ENCODE data around the gene NHEJ1. TPM values are rescaled to one million over a fixed set of nuclear protein-coding genes. Genes with fewer than 3 reads are reported as not detected.
A peak's percentile ranks its signal among the peaks of the same experiment; 100 is the strongest.

NHEJ1 gene
- total and polyA plus RNA-seq, 8 donors = 3.9 to 8.7 (median 6.6) TPM

DNA sequence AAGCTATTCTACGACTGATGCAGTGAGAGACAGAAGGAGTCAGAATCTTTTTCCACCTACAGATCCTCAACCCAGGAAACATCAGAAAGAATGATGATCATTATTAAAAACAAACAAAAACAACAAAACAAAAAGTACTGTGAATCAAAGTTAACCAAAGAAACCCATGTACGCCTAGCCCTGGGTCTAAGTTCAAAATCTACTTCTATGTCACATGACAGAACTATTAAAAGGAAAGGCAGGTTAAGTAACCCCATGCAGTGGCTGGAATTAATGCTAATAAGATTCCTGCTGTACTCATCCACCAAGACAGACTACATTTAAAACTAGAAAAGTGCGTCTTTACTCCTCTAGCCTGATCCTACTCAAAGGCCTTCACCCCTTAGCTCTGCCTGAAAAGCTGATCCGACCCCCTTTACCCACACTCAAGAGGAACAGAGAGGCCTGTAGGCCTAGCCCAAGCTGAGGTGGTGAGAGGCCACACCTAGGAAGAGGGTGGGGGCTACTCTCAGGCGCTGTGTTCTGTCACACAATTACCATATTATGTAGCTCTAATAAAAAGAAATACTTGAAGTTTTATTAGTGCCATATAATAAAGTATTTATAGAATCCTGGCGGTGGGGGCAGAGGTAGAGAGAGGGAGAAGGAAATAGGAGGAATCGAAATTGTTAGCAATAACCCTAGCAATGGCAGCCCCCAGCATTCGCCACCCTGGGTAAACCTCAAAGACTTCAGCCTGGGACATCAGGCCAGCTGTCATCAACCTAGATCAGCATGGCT, 37.1 kb downstream of the NHEJ1 start:
- peaks cover 12 to 59% (median 30%) of the 10 kb centered on the region in 3 donors for H3K4me1 ChIP-seq
- H3K9me3 ChIP-seq = no peaks in the 10 kb centered on the region
- intact Hi-C loops (cut with DNase I) = no loop called here
- no peak for FAIRE-seq
- H3K27me3 ChIP-seq = no peaks in the 10 kb centered on the region
- TF ChIP-seq, protein P1, sequence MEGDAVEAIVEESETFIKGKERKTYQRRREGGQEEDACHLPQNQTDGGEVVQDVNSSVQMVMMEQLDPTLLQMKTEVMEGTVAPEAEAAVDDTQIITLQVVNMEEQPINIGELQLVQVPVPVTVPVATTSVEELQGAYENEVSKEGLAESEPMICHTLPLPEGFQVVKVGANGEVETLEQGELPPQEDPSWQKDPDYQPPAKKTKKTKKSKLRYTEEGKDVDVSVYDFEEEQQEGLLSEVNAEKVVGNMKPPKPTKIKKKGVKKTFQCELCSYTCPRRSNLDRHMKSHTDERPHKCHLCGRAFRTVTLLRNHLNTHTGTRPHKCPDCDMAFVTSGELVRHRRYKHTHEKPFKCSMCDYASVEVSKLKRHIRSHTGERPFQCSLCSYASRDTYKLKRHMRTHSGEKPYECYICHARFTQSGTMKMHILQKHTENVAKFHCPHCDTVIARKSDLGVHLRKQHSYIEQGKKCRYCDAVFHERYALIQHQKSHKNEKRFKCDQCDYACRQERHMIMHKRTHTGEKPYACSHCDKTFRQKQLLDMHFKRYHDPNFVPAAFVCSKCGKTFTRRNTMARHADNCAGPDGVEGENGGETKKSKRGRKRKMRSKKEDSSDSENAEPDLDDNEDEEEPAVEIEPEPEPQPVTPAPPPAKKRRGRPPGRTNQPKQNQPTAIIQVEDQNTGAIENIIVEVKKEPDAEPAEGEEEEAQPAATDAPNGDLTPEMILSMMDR (IDR thresholded peaks at IDR 0.05) = no peak
- WGBS, 2 donors = 91 to 92% methylated on average over 8 of the region's 8 CpGs
- DNase-seq = no peak
- H3K27ac ChIP-seq = peak overlapping the region in 1 of 4 donors; percentile 78
- H3K36me3 ChIP-seq = no peaks in the 10 kb centered on the region
- H3K4me3 ChIP-seq = no peak overlapping the region
- ATAC-seq = no peak

DNA sequence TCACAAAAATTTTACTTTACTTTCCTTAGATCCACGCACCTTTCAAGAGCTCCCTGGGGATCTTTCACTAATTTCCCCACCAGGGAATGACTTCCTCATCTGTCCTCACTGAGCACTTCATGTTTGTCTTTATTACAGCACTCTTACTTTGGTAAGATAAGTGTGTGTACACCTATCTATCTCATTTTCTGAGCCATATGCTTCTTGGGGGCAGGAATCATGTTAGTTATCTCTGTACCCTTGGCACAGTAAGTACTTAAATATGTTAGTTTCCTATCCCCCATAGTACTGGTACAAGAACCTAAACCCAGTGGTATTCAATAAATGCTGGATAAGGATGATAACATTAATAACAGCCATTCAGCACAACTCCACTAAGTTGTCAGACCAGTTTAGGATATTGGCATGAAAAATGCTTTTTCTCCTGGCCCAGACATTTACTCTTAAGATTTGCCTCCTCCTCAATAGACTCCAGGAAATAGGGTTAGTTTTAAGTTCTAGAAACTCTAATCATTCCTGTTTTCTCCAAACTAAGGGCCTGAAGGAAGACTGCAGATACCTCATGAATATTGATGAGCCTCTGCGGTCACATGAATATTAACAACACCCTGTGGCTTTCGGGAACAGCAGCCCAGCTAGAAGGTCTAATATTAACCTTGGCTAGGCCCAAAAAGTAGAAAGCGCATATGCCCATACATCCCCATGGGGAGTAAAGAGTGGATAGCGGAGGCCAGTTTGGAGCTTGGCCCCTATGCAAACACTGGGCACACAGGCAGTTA, 38.2 kb downstream of the NHEJ1 start:
- ATAC-seq = peak; percentile 64 to 82 (median 78)
- WGBS, 2 donors = 34 to 38% methylated on average over 5 of the region's 5 CpGs
- Histone ChIP-seq H3K4me3 (no peak overlapping the region), H3K9me3 (no peaks in the 10 kb centered on the region), H3K36me3 (no peaks in the 10 kb centered on the region), H3K4me1 (peaks cover 12 to 50% (median 25%) of the 10 kb centered on the region in 3 donors), H3K27me3 (no peaks in the 10 kb centered on the region), H3K27ac (peak overlapping the region in 2 of 4 donors; percentile 78 to 79)
- DNase-seq = no peak
- no peak for FAIRE-seq
- intact Hi-C loops (cut with DNase I) = no loop called here
- TF ChIP-seq, protein P1 (IDR thresholded peaks at IDR 0.05) = no peak

DNA sequence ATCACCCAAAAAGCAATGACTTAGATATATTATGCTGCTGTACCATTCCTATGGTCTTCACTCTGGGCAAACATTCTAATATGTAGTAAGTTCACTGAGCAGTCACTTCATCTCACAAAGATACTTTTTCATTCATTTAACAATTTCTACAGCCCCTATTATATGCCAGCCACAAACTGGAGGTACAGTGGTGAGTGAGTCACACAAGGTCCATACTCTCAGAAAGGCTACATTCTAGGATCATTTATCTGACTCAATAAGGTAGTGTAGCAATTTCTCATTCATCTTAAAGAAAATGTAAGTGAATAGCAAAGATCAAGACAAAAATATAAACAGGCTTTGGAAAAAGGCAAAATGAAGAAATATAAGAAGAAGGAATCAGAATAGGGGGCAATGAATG, 40.5 kb downstream of the NHEJ1 start:
- no peak for ATAC-seq
- TF ChIP-seq, protein P1 (IDR thresholded peaks at IDR 0.05) = no peak

DNA sequence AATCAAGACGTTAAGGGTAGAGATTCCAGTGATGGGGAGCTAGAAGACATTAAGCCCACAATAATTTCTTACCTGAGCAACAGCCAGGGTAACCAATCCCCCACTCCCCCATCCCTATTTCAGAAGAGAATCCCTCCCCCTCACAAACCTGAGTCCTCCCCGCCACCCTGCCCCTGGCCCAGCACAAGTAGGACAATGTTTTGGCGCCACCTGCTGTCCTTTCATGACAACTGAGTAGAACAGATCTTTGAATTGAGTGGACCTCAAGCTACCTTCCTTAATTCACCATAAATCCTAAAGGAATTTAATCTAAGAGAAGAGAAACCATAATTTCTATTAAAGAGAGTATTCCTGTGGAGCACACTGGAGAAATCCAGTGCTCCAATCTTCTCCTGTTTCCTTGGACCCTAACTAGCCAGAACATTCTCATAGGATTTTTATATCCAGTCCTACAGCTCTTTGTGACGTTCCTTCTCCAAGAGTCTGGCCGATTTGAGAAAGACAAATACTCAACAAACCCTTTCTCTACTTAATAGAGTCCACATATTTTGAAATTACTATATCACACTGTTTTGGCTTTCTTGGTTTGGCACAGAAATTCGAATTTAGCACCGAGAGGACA, 41.1 kb downstream of the NHEJ1 start:
- FAIRE-seq (no peak), DNase-seq (peak; percentile 38 to 77 (median 60)), ATAC-seq (peak; percentile 64 to 73 (median 68))
- Histone ChIP-seq H3K36me3 (no peaks in the 10 kb centered on the region), H3K27me3 (no peaks in the 10 kb centered on the region), H3K4me3 (no peak overlapping the region), H3K27ac (no peak overlapping the region), H3K9me3 (no peaks in the 10 kb centered on the region), H3K4me1 (peaks cover 12 to 22% (median 14%) of the 10 kb centered on the region in 3 donors)
- intact Hi-C loops (cut with DNase I) = loop anchor here in 2 of 3 donors (5.0 kb wide), 2 partner anchors 47 to 62 kb away; no protein-coding TSS in a partner anchor
- WGBS, 2 donors = 49 to 53% methylated on average over 7 of the region's 7 CpGs
- TF ChIP-seq, protein P1 (IDR thresholded peaks at IDR 0.05) = peak; percentile 40 to 61 (median 55)

More for the DNA sequence above, 40.5 kb downstream of the NHEJ1 start:
- peaks cover 12 to 27% (median 17%) of the 10 kb centered on the region in 3 donors for H3K4me1 ChIP-seq
- intact Hi-C loops (cut with DNase I) = no loop called here
- FAIRE-seq (no peak), DNase-seq (no peak)
- H3K9me3 ChIP-seq = no peaks in the 10 kb centered on the region
- no peak overlapping the region for H3K4me3 ChIP-seq
- H3K27ac ChIP-seq = no peak overlapping the region
- H3K36me3 ChIP-seq = no peaks in the 10 kb centered on the region
- H3K27me3 ChIP-seq = no peaks in the 10 kb centered on the region
